ENCODE results near the gene SLC25A23.

The SLC25A23 gene

GRCh38 chr19:6424195-6424938, 35.2 kb downstream of the SLC25A23 start, which contains the start of gene KHSRP:
TSS of gene KHSRP (minus strand) at chr19:6424811. CDS start at chr19:6424701, 110 bp downstream.
- DNase-seq, result peak in 1 of 2 donors; percentile 30

- peak in 1 of 2 donors; percentile 22 for DNase-seq
Measured at GRCh38 chr19:6423499-6424194, 35.9 kb downstream of the SLC25A23 start.

- DNase-seq, result no peak
Measured at GRCh38 chr19:6421075-6422014, 38.2 kb downstream of the SLC25A23 start.

GRCh38 chr19:6418562-6418932, 41.0 kb downstream of the SLC25A23 start:
- no peak for DNase-seq

- DNase-seq, result no peak
Measured at GRCh38 chr19:6417713-6418561, 41.7 kb downstream of the SLC25A23 start.

GRCh38 chr19:6416658-6417405, 42.8 kb downstream of the SLC25A23 start:
- no peak for DNase-seq

GRCh38 chr19:6415591-6416190, 43.9 kb downstream of the SLC25A23 start:
- no peak for DNase-seq

- DNase-seq, result no peak
Measured at GRCh38 chr19:6414793-6415590, 44.6 kb downstream of the SLC25A23 start.

GRCh38 chr19:6413721-6414643, 45.6 kb downstream of the SLC25A23 start:
- DNase-seq, result no peak

- no peak for DNase-seq
Measured at GRCh38 chr19:6413291-6413690, 46.3 kb downstream of the SLC25A23 start.

- DNase-seq, result peak; percentile 42 to 56
Measured at GRCh38 chr19:6412447-6413091, 47.0 kb downstream of the SLC25A23 start.

- DNase-seq, result no peak
Measured at GRCh38 chr19:6412061-6412446, 47.5 kb downstream of the SLC25A23 start.

- DNase-seq, result no peak
Measured at GRCh38 chr19:6409346-6409745, 50.2 kb downstream of the SLC25A23 start.

- no peak for DNase-seq
Measured at GRCh38 chr19:6406401-6406800, 53.2 kb downstream of the SLC25A23 start.

- DNase-seq, result no peak
Measured at GRCh38 chr19:6402837-6403608, 56.6 kb downstream of the SLC25A23 start.

GRCh38 chr19:6402058-6402457, 57.5 kb downstream of the SLC25A23 start:
- DNase-seq, result no peak

All from CD4-positive, alpha-beta T cell treated with Interleukin-1 beta for 1 hour (primary cell).